Lung (tissue), 12 donors: ENCODE results near the gene TACR1. TPM values are rescaled to one million over a fixed set of nuclear protein-coding genes. Genes with fewer than 3 reads are reported as not detected.
A peak's percentile ranks its signal among the peaks of the same experiment; 100 is the strongest.

Experiments used
- ATAC-seq: fragments of 200-7000 bp; cut with Tn5 transposase; one replicate; pipeline ENCODE4 v1.9.1; 2020; ENCODE audit warnings: moderate number of reproducible peaks; ENCODE audit not compliant: insufficient read depth, low FRiP score
- DNase-seq, 3 donors: peaks; one replicate each; pipeline ENCODE4 v3.0.0-alpha.2; 2013 to 2017
- H3K27ac ChIP-seq, 2 donors: one replicate each; pipeline ENCODE4 v1.5.1; 2013; ENCODE audit warnings: mild to moderate bottlenecking in 2 of 2, moderate library complexity in 2 of 2, control low read depth in 1 of 2, inconsistent platforms in 1 of 2, low read depth in 1 of 2, low read length in 1 of 2
- H3K27me3 ChIP-seq, 3 donors: one replicate each; pipeline ENCODE4 v1.5.1; 2013; ENCODE audit warnings: low read length in 2 of 3; ENCODE audit not compliant: control insufficient read depth in 3 of 3, insufficient read depth in 3 of 3
- H3K36me3 ChIP-seq, 4 donors: one replicate each; pipeline ENCODE4 v1.5.1; 2013; ENCODE audit warnings: low read length in 4 of 4, mild to moderate bottlenecking in 1 of 4, moderate library complexity in 1 of 4; ENCODE audit not compliant: control insufficient read depth in 4 of 4, insufficient read depth in 4 of 4
- H3K4me1 ChIP-seq, 5 donors: one replicate each; pipeline ENCODE4 v1.5.1; 2013; ENCODE audit warnings: low read length in 5 of 5, mild to moderate bottlenecking in 2 of 5, moderate library complexity in 1 of 5; ENCODE audit not compliant: control insufficient read depth in 5 of 5, insufficient read depth in 5 of 5
- H3K4me3 ChIP-seq: one replicate; pipeline ENCODE4 v1.5.1; 2013; ENCODE audit warnings: mild to moderate bottlenecking, control low read depth, moderate library complexity
- H3K9ac ChIP-seq, 2 donors: one replicate each; pipeline ENCODE4 v1.5.1; 2013; ENCODE audit warnings: low read length in 2 of 2, control low read depth in 1 of 2; ENCODE audit not compliant: insufficient read depth in 1 of 2
- H3K9me3 ChIP-seq, 4 donors: one replicate each; pipeline ENCODE4 v1.5.1; 2013; ENCODE audit warnings: low read length in 3 of 4, mild to moderate bottlenecking in 1 of 4, moderate library complexity in 1 of 4; ENCODE audit not compliant: control insufficient read depth in 4 of 4, insufficient read depth in 3 of 4
- WGBS, 2 donors: extraction: QIAGEN DNeasy Blood & Tissue Kit; methylation state at CpG; one replicate each; pipeline ENCODE4 v1.1.7; 2013; 5-methylcytosine and 5-hydroxymethylcytosine counted together
- polyA plus RNA-seq, 2 donors: library from polyadenylated mRNA; stranded (reverse); fragments of 200-250 nt; gene quantifications; one replicate each; pipeline ENCODE4 v1.2.1, GENCODE V29; 2013
- total RNA-seq, 2 donors: library from RNA; depleted of rRNA in 1 of 2; stranded (reverse); fragments of >200 nt in 1 of 2; gene quantifications; one replicate each; pipeline ENCODE4 v1.2.1, GENCODE V29; 2014 to 2021
- TF ChIP-seq, protein P1 (sequence below): IDR thresholded peaks from 2 replicates; pipeline ENCODE4 v1.5.1; 2012; ENCODE audit warnings: mild to moderate bottlenecking; ENCODE audit errors: control extremely low read depth, extremely low read depth
- donor health status: control.
- donor health status: control.
- donor health status: Bipolar disorder and iron deficiency.
- donor health status: healthy.
- donor health status: DM: yes; HTN: yes; CAD: no.

TACR1 gene
- total and polyA plus RNA-seq, 4 donors: 0.33 to 1.6 (median 0.59) TPM

DNA sequence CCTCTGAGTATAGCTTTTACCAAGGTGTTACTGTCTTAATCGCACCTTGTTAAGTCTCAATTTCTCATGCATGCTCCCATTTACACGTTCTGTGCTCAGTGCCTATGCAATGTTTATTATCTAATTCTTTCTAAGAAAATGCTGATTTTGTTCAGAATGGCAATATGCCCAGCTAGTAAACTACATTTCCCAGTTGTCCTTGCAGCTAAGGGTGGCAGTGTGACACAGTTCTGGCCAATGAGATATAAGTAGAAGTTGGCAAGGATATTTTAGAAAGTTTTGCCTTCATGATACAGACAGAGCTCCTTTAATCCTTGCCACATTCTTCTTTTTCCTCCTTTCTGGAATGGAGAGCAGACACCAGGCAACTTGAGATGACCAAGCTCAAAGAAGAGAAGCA is 195.5 kb downstream of the TACR1 start:
- no peaks in the 10 kb centered on the region for H3K4me1 ChIP-seq
- 79 to 85% methylated on average over 2 of the region's 2 CpGs for WGBS, 2 donors
- no peak overlapping the region for H3K4me3 ChIP-seq
- peaks cover 0 to 2% (median 0%) of the 10 kb centered on the region in 4 donors for H3K9me3 ChIP-seq
- TF ChIP-seq, protein P1, sequence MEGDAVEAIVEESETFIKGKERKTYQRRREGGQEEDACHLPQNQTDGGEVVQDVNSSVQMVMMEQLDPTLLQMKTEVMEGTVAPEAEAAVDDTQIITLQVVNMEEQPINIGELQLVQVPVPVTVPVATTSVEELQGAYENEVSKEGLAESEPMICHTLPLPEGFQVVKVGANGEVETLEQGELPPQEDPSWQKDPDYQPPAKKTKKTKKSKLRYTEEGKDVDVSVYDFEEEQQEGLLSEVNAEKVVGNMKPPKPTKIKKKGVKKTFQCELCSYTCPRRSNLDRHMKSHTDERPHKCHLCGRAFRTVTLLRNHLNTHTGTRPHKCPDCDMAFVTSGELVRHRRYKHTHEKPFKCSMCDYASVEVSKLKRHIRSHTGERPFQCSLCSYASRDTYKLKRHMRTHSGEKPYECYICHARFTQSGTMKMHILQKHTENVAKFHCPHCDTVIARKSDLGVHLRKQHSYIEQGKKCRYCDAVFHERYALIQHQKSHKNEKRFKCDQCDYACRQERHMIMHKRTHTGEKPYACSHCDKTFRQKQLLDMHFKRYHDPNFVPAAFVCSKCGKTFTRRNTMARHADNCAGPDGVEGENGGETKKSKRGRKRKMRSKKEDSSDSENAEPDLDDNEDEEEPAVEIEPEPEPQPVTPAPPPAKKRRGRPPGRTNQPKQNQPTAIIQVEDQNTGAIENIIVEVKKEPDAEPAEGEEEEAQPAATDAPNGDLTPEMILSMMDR: no peak
- ATAC-seq (no peak), DNase-seq (peak in 1 of 3 donors; percentile 18)
- H3K36me3 ChIP-seq: no peaks in the 10 kb centered on the region
- H3K27me3 ChIP-seq: no peaks in the 10 kb centered on the region
- H3K9ac ChIP-seq: no peak overlapping the region
- H3K27ac ChIP-seq: no peak overlapping the region

DNA sequence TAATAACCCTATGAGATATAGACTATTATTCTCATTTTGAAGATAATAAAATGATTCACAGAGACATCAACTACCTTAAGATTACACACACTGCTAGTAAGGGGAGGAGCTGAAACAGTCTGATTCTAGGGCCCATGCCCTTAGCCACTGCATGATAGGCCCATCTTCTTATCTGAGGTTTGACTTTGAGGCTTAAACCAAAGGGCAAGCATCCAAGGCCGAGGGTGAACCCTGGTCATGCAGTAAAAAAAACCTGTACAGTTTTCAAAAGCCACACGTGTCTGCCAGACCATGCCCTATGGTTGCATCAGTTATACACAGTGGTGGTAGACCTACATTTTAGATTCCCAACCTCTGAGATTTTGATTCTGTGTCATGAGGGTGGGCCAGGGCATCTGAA is 196.0 kb downstream of the TACR1 start:
- Histone ChIP-seq H3K9ac (no peak overlapping the region), H3K4me1 (no peaks in the 10 kb centered on the region), H3K27ac (no peak overlapping the region), H3K36me3 (no peaks in the 10 kb centered on the region), H3K27me3 (no peaks in the 10 kb centered on the region), H3K9me3 (peaks cover 0 to 4% (median 0%) of the 10 kb centered on the region in 4 donors), H3K4me3 (no peak overlapping the region)
- no peak for ATAC-seq
- DNase-seq: no peak
- TF ChIP-seq, protein P1: no peak
- 79 to 87% methylated on average over 2 of the region's 2 CpGs for WGBS, 2 donors

- 65 to 71% methylated on average over 3 of the region's 3 CpGs for WGBS, 2 donors
- Histone ChIP-seq H3K27ac (no peak overlapping the region), H3K4me1 (no peaks in the 10 kb centered on the region), H3K4me3 (no peak overlapping the region), H3K9ac (no peak overlapping the region), H3K36me3 (no peaks in the 10 kb centered on the region), H3K9me3 (peaks cover 0 to 4% (median 0%) of the 10 kb centered on the region in 4 donors), H3K27me3 (no peaks in the 10 kb centered on the region)
- TF ChIP-seq, protein P1: no peak
- DNase-seq (peak in 2 of 3 donors; percentile 10 to 15), ATAC-seq (no peak)
Measured at GRCh38 chr2:75002007-75002406, 197.3 kb downstream of the TACR1 start.

DNA sequence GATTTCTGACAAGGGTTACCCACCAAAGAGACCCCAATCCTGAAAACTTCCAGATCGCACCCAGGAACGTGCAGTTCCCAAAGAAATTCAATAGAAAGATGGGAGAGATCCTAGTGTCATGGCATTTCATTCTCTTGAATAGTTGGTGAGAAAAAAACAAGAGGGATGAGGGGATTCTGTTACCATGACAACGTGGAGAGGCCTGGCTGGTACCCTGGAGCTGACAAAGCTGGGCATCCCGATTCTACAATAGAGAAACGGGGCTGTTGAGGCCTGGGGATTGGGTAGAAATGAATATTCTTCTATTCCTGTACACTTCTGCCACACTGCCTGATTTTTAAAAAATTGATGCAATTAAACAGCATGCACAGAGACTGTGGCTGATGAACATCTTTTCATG is 199.9 kb downstream of the TACR1 start:
- ATAC-seq (no peak), DNase-seq (no peak)
- H3K36me3 ChIP-seq: no peaks in the 10 kb centered on the region
- no peak overlapping the region for H3K9ac ChIP-seq
- H3K9me3 ChIP-seq: peaks cover 0 to 4% (median 0%) of the 10 kb centered on the region in 4 donors
- 95 to 97% methylated on average over 5 of the region's 5 CpGs for WGBS, 2 donors
- no peaks in the 10 kb centered on the region for H3K4me1 ChIP-seq
- TF ChIP-seq, protein P1: no peak
- H3K27me3 ChIP-seq: no peaks in the 10 kb centered on the region
- no peak overlapping the region for H3K27ac ChIP-seq
- H3K4me3 ChIP-seq: no peak overlapping the region
